Tibial artery (tissue), 4 donors: ENCODE data around the gene NAT14.
"Not testable (repeated sequence)": the region's sequence is repeated elsewhere in the genome, so short reads cannot be mapped to it uniquely, and the experiment has no call there.

Experiments
- DNase-seq, 2 donors: peaks; one replicate each; pipeline ENCODE4 v3.0.0-alpha.2; 2019
- H3K27ac ChIP-seq, 2 donors: fragments of 200-600 bp; sonication (generic) in 1 of 2; 1 replicate in 1 of 2; 2 replicates in 1 of 2; pipeline ENCODE4 v1.5.1; 2018 to 2019; ENCODE audit warnings: mild to moderate bottlenecking in 1 of 2
- H3K27me3 ChIP-seq, 2 donors: fragments of 200-600 bp; sonication (generic) in 1 of 2; one replicate each; pipeline versions ENCODE4 v1.5.1 to v1.6.0; 2016 to 2019
- H3K36me3 ChIP-seq, 3 donors: fragments of 200-600 bp; sonication (generic) in 2 of 3; one replicate each; pipeline ENCODE4 v1.5.1; 2016 to 2019; ENCODE audit warnings: mild to moderate bottlenecking in 2 of 3
- H3K4me1 ChIP-seq, 4 donors: fragments of 200-600 bp; sonication (generic) in 2 of 4; 1 replicate in 3 of 4; 2 replicates in 1 of 4; pipeline ENCODE4 v1.5.1; 2016 to 2019
- H3K4me3 ChIP-seq, 2 donors: fragments of 200-600 bp; sonication (generic) in 1 of 2; 1 replicate in 1 of 2; 2 replicates in 1 of 2; pipeline ENCODE4 v1.5.1; 2018 to 2019; ENCODE audit warnings: mild to moderate bottlenecking in 2 of 2
- H3K9me3 ChIP-seq, 3 donors: fragments of 200-600 bp; sonication (generic) in 1 of 3; one replicate each; pipeline ENCODE4 v1.5.1; 2016 to 2019
- CTCF ChIP-seq, 2 experiments: fragments of 200-600 bp in 1 of 2; fragments of 450-650 bp in 1 of 2; IDR thresholded peaks; one replicate each; pipeline ENCODE4 v1.5.1; 2017 to 2019; ENCODE audit warnings: antibody characterized with exemption in 2 of 2, mild to moderate bottlenecking in 1 of 2, moderate library complexity in 1 of 2
- intact Hi-C: fragments of 100-400 bp; cut with DNase I; formaldehyde crosslinking; loops from one replicate; pipeline ENCODE4 v1.15.0; 2023; ENCODE audit warnings: low total_unique reads

Gene NAT14

DNA sequence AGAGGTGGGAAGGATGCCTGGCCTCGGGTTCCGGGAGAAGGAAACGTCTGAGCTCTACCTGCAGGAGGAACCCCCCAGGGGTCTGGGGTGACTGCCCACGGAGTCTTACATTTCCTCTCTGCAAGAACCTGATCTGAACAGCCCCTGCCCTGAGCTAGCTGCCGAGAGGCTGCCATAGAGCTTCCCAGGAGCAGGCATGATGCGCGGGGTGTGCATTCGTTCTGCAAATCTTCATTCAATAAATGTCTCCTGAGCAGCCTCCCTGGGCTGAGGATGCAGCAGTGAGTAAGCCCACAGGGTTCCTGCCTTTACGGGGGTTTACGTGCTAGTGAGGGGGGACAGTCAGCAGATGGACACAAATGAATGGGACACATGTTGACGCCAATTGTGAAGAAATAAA, 40.3 kb upstream of the NAT14 start:
- no peak for DNase-seq
- intact Hi-C loops, result no loop called here

GRCh38 chr19:55446060-55446459, 38.9 kb upstream of the NAT14 start:
- intact Hi-C loops, result no loop called here
- Histone ChIP-seq H3K4me1 (peaks cover 0 to 18% (median 8%) of the 10 kb centered on the region in 4 donors), H3K27me3 (peaks cover under 1 to 75% of the 10 kb centered on the region in 2 donors), H3K36me3 (no peaks in the 10 kb centered on the region), H3K9me3 (no peaks in the 10 kb centered on the region), H3K4me3 (no peak overlapping the region), H3K27ac (no peak overlapping the region)
- DNase-seq, result no peak
- TF ChIP-seq CTCF (IDR thresholded peaks at IDR 0.05), result no peak

More for the DNA sequence above, 40.3 kb upstream of the NAT14 start:
- no peak overlapping the region for H3K27ac ChIP-seq
- H3K4me3 ChIP-seq, result no peak overlapping the region
- H3K4me1 ChIP-seq, result peaks cover 0 to 22% (median 9%) of the 10 kb centered on the region in 4 donors
- no peak for TF ChIP-seq CTCF (IDR thresholded peaks at IDR 0.05)
- peaks cover 0 to 79% of the 10 kb centered on the region in 2 donors for H3K27me3 ChIP-seq
- no peaks in the 10 kb centered on the region for H3K9me3 ChIP-seq
- no peaks in the 10 kb centered on the region for H3K36me3 ChIP-seq

DNA sequence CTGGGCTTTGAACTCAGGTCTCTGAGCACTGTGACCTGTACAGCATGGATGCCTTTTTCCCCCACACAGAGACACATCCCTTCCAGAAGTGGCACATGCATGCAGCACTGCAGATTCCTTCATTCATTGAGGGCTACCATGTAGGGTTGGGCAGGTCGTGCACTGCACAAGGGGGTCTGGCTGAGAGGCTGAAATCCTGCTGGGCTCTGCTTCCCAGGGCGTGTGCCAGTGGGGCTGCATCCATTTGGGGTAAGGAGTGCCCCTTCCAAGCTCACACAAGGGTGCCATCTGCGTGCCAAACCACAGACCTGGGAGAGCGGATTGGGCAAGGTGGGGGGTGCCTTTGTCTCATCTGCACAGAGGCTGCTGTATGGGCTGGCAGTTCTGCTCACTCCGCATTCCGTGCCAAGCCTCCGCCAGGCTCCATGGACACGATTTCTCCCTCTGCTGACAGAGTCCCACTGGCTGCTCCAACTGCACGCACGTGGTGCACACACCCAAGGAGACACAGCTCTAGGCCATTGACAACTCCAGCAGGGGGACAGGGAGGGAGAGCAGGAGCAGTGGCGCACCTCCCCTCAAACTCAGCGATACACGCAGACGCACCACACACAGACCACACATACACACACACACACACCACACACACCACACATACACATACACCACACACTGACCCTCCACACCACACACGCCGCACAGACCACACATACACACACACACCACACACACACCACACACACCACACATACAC, 37.4 kb upstream of the NAT14 start:
- Histone ChIP-seq H3K27me3 (peaks cover 8 to 75% of the 10 kb centered on the region in 2 donors), H3K4me3 (no peak overlapping the region), H3K4me1 (peaks cover 0 to 22% (median 16%) of the 10 kb centered on the region in 4 donors), H3K9me3 (no peaks in the 10 kb centered on the region), H3K27ac (no peak overlapping the region), H3K36me3 (no peaks in the 10 kb centered on the region)
- no peak for TF ChIP-seq CTCF (IDR thresholded peaks at IDR 0.05)
- no peak for DNase-seq
- intact Hi-C loops, result no loop called here

GRCh38 chr19:55448175-55448490, 36.9 kb upstream of the NAT14 start:
- H3K4me3 ChIP-seq, H3K36me3 ChIP-seq, intact Hi-C loops, DNase-seq, H3K9me3 ChIP-seq, H3K27ac ChIP-seq: not testable (repeated sequence)
- Histone ChIP-seq H3K27me3 (peaks cover 8 to 75% of the 10 kb centered on the region in 2 donors), H3K4me1 (peaks cover 0 to 21% (median 19%) of the 10 kb centered on the region in 4 donors)

DNA sequence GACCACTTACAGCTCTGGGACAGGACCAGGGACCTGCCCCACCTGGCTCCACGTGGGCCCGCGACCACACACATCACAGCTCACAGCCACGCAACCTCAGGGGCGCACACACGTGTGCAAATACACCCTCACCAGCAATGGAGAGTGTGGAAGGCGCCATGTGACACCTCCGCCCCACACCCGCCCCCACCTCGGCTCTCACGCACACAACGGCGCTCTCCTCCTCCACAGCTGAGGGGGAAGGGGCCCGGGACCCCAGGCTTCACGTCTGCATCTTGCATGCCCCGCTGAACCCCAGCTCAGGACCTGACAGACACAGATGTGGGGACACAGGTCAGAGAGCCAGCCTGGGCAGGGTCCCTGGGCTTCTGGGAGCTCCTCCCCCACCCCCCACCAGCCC, 35.5 kb upstream of the NAT14 start:
- H3K36me3 ChIP-seq, result peaks cover 0 to 4% (median 0%) of the 10 kb centered on the region in 3 donors
- no peak overlapping the region for H3K27ac ChIP-seq
- DNase-seq, result no peak
- TF ChIP-seq CTCF (IDR thresholded peaks at IDR 0.05), result no peak
- H3K9me3 ChIP-seq, result no peaks in the 10 kb centered on the region
- peaks cover 0 to 22% (median 19%) of the 10 kb centered on the region in 4 donors for H3K4me1 ChIP-seq
- peaks cover 8 to 64% of the 10 kb centered on the region in 2 donors for H3K27me3 ChIP-seq
- intact Hi-C loops, result no loop called here
- H3K4me3 ChIP-seq, result no peak overlapping the region

- no peak for DNase-seq
- Histone ChIP-seq H3K27me3 (peaks cover 8 to 48% of the 10 kb centered on the region in 2 donors), H3K27ac (no peak overlapping the region), H3K36me3 (peaks cover 0 to 23% (median 16%) of the 10 kb centered on the region in 3 donors), H3K4me1 (peaks cover 0 to 22% (median 19%) of the 10 kb centered on the region in 4 donors), H3K9me3 (no peaks in the 10 kb centered on the region), H3K4me3 (no peak overlapping the region)
- intact Hi-C loops, result no loop called here
- no peak for TF ChIP-seq CTCF (IDR thresholded peaks at IDR 0.05)
Measured at GRCh38 chr19:55451163-55451964, 33.6 kb upstream of the NAT14 start.
